ENCODE data around the gene GABRP. TPM values are rescaled to one million over a fixed set of nuclear protein-coding genes. Genes with fewer than 3 reads are reported as not detected.

Gene GABRP
- total RNA-seq, 1 donor = not detected

DNA sequence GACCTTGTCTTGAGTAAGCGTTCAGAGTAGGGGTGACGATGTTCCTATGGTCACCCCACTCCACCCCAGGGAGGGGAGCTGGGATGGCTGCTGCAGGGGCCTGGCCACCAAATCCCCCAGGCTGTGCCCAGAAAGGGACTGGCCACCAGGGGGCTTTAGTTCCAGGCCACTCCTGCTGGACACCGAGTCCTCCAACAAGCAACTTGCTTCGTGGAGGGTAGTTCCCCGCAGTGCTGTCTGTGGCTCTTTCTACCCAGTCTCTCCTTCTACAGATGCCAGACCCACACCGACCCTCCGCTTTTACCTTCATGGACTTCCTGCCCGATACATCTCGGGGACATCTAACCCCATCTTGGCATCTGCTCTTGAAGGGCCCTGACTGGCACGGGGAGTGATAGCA, 35.7 kb upstream of the GABRP start:
- TF ChIP-seq, protein P1, sequence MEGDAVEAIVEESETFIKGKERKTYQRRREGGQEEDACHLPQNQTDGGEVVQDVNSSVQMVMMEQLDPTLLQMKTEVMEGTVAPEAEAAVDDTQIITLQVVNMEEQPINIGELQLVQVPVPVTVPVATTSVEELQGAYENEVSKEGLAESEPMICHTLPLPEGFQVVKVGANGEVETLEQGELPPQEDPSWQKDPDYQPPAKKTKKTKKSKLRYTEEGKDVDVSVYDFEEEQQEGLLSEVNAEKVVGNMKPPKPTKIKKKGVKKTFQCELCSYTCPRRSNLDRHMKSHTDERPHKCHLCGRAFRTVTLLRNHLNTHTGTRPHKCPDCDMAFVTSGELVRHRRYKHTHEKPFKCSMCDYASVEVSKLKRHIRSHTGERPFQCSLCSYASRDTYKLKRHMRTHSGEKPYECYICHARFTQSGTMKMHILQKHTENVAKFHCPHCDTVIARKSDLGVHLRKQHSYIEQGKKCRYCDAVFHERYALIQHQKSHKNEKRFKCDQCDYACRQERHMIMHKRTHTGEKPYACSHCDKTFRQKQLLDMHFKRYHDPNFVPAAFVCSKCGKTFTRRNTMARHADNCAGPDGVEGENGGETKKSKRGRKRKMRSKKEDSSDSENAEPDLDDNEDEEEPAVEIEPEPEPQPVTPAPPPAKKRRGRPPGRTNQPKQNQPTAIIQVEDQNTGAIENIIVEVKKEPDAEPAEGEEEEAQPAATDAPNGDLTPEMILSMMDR (IDR thresholded peaks at IDR 0.05; ENCODE audit: insufficient read depth, low read length) = peak; percentile 10
- H3K4me3 ChIP-seq (ENCODE audit: low read depth, low read length) = no peak overlapping the region
- DNase-seq (ENCODE audit: low read depth) = no peak

DNA sequence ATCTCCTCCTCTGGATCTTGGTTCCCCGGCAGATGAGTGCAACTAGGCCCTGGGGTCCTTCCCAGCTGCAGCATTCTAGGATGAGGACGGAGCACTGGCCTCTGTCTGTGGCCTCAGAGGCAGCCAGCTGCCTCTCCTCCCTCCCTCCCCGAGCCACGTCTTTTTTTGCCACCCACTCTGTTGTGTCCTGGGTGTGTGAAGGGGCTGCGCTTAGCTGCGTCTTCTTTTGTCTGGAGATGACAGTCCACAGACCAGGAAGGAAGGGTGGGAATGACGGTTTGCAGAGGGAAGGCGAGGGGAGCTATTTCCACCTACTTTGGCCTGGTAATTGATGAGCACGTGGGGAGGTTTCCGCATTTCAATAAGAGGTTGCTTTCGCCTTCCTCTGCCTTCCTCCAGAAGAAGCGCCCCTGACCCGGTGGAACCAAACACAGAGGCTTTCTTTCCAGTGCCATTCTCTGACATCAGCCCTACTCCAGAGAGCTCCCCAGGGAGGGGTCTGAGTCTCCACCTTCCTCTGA, 34.5 kb upstream of the GABRP start:
- H3K4me3 ChIP-seq (ENCODE audit: low read depth, low read length) = no peak overlapping the region

DNA sequence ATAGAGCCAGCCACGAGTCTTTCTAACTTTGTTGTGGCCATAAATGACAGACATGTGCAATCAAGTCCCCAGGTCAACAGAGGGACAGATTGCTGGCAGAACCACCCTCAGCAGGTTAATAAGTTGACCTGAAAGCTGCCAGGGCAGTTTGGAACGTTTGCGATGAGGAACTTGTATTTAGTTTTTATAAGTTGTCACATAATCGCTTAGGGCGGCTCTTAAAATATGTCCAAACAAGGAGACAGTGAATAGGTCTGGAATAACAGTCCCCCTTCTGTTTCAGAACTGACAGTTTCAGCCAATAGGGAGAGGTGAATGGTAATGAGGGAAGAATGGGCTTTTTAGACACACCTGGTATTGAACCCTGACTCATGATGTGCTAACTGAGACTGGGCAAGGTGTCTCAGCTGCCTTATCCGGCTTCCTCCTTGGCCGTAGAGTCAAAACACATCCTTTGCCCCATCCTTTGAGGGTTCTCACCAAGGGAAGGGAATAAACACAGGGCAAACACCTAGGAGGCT, 33.6 kb upstream of the GABRP start:
- no peak overlapping the region for H3K4me3 ChIP-seq (ENCODE audit: low read depth, low read length)
- DNase-seq (ENCODE audit: low read depth) = no peak
- TF ChIP-seq, protein P1 (IDR thresholded peaks at IDR 0.05; ENCODE audit: insufficient read depth, low read length) = no peak

More for the DNA sequence above, 34.5 kb upstream of the GABRP start:
- TF ChIP-seq, protein P1 (IDR thresholded peaks at IDR 0.05; ENCODE audit: insufficient read depth, low read length) = no peak
- DNase-seq (ENCODE audit: low read depth) = no peak

DNA sequence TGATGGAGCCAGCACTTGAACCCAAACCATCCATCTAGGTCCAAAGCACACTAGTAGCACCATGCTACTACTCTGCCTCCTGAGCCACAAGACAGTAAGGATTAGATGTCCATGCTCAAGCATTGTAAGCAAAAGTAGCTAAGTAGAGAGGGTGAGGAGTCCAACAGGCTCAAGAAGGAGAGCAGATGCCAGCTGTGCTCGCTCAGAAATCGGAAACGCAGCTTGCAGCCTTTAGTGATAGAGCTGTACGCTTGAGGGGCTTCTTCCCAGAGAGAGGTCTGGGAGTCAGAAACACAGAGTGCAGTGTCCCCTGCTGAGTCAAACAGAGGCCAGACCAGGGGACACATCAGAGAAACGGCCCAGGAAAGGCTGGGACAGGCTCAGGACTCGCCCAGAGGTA, 32.7 kb upstream of the GABRP start:
- TF ChIP-seq, protein P1 (IDR thresholded peaks at IDR 0.05; ENCODE audit: insufficient read depth, low read length) = no peak
- no peak overlapping the region for H3K4me3 ChIP-seq (ENCODE audit: low read depth, low read length)
- DNase-seq (ENCODE audit: low read depth) = no peak

DNA sequence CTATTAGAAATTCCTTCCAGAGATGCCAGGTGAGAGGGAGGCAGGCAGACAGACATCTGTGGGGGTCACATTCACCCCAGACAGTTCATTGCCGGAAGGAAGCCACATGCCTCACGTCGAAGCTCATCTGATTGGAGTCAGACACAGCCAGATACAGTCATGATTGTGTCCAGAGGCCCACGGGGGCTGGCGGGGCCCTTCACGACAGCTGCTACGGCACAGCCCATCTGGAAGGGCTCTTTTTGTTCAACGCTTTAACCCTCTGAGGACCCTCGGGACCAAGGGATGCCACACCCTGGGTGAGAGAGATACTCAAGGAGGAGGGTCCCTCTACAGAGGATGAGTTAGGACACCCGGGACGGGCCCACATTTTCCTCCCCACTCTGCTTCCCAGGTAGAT, 31.9 kb upstream of the GABRP start:
- DNase-seq (ENCODE audit: low read depth) = no peak
- no peak overlapping the region for H3K4me3 ChIP-seq (ENCODE audit: low read depth, low read length)

DNA sequence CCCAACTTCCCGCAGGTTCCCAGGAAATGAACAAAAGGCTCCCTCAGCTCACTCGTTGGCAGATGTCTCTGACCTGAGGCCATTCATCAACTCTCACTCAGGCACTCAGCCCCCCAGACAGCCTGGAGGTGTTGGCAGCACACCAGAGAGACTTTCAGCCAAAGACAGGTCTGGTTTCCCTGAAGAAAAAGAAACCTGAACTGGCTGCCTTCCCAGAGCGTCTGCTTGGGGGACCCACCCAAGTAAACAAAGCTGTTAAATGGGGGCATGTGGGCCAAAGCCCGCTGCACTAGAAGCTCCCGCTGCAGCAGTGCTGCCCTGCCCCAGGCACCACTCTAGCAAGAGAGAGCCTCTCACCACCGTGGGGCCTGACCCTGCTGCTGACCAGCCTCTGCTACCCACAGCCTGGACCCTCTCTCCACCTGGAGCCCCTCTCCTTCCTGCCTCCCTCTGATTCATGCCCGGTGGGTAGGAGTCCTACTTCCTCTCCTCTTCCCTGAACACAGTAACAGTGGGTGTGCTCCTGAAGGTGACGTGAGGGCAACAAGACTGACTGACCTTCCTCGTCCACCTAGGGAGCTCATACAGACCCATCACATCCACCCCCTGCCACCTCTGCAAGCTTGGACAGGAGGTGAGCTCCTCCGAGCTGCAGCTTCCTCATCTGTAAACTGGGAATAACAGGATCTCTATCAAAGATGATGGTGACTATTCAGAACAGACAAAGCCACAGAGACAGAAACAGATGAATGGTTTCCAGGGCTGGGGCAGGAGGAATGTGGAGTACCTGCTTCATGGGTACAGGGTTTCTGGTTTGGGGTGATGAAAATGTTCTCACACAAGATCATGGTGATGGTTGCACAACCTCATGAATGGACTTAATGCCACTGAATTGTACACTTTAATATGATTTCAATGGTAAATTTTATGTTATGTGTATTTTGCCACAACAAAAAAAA, 31.0 kb upstream of the GABRP start:
- TF ChIP-seq, protein P1 (IDR thresholded peaks at IDR 0.05; ENCODE audit: insufficient read depth, low read length) = no peak
- DNase-seq (ENCODE audit: low read depth) = no peak
- no peak overlapping the region for H3K4me3 ChIP-seq (ENCODE audit: low read depth, low read length)

More for the DNA sequence above, 31.9 kb upstream of the GABRP start:
- TF ChIP-seq, protein P1 (IDR thresholded peaks at IDR 0.05; ENCODE audit: insufficient read depth, low read length) = no peak
